Dedifferentiated amniotic fluid mesenchymal stem cell (primary cell): Measurements from ENCODE around the gene MISP.

ENCODE experiments used
- DNase-seq: peaks from one replicate; pipeline ENCODE4 v3.0.0-alpha.2; 2016; ENCODE audit errors: extremely low spot score

The MISP gene

DNA sequence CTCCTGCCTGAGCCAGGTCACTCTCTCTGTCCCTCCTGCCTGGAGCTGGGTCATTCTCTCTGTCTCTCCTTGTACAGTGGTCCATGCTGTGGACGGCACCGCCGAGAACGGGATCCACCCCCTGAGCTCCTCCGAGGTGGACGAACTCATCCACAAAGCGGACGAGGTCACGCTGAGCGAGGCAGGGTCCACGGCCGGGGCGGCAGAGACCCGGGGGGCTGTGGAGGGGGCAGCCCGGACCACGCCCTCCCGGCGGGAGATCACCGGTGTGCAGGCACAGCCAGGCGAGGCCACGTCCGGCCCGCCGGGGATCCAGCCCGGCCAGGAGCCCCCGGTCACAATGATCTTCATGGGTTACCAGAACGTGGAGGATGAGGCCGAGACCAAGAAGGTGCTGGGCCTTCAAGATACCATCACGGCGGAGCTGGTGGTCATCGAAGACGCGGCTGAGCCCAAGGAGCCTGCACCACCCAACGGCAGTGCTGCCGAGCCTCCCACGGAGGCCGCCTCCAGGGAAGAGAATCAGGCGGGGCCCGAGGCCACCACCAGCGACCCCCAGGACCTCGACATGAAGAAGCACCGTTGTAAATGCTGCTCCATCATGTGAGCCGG lies 4.6 kb upstream of the MISP start:
- DNase-seq = no peak

DNA sequence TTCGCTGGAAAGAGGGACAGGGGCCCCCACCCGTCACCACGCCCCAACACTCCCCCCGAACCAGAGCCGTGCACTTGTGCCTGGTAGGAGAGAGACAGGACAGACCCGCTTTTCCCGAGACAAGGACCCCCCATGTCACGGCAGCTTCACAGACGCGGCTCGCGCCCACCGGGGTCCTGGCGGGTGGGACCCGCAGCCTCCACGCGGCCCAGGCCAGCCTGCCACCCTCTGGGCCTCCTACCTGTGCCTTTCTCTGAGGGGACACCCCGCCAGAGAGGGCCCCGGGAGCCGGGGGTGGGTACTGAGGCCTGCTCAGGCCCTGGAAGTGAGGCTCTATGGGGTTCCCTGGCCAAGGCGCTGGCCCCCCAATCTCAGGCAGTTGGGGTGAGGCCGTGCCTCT lies 4.0 kb upstream of the MISP start:
- no peak for DNase-seq

DNA sequence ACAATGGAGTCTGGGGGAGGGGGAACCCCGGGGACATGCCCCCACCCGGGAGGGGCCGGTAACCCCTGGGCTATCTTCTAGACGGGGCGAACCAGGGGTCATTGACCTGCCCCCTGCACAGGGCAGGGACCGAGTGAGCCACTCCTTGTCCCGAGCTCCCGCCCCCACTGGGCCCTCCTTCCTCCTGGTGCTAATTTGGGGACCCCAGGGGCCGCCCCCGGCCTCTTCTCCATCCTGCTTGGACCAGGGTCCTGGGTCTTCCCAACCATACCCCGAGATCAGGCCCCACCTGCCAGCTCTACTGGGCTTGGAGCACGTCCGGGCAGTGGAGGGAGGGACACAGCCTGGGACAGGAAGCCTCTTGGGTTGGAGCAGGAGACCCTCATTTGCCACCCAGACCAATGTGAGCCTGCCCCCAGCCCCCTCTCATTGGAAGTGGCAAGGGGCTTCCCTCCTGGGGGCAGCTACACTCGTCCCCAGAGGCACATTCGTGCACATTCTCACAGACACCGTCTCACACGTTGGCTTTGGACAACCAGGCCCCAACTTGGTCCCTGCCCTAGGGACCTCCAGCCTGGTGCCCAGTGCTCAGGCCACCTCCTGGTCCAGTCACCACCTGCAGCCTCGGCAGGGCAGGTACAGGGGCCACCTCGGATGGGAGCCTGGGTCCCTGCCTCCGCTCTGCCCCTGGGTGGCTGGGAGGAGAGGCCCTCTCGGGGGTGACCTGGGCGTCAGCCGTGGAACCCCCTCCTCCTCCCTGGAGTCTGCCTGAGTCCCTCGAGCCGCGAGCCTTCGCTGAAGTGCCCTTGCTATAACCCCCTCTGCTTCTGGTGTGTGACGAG lies 3.3 kb upstream of the MISP start:
- no peak for DNase-seq

- DNase-seq = no peak
Measured at GRCh38 chr19:748274-748598, 2.7 kb upstream of the MISP start.

DNA sequence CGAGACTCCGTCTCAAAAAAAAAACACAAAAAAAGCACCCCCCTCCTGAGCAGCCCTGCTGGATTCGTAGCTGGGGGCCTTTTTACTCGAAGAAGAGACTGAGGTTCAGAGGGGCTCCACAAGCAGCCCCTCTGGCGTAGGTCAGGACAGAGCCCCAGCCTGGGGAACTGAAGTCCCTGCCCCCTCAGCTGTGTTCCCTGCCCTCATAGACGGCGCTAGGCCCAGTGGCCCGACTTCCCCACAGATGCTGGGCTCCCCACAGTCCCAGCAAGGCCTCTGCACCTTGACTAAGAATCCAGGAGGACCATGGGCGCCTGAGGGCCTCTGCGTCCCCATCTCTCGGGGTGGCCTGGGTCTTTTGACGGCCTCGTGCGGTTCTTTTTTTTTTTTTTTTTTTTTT lies 1.1 kb upstream of the MISP start:
- no peak for DNase-seq

- peak; percentile 50 for DNase-seq
Measured at GRCh38 chr19:751501-752341, 809 bp downstream of the MISP start.

- peak; percentile 74 for DNase-seq
Measured at GRCh38 chr19:752652-753517, 2.0 kb downstream of the MISP start.

GRCh38 chr19:754530-754929 lies 3.6 kb downstream of the MISP start:
- no peak for DNase-seq

GRCh38 chr19:755063-755462 lies 4.2 kb downstream of the MISP start:
- DNase-seq = no peak

DNA sequence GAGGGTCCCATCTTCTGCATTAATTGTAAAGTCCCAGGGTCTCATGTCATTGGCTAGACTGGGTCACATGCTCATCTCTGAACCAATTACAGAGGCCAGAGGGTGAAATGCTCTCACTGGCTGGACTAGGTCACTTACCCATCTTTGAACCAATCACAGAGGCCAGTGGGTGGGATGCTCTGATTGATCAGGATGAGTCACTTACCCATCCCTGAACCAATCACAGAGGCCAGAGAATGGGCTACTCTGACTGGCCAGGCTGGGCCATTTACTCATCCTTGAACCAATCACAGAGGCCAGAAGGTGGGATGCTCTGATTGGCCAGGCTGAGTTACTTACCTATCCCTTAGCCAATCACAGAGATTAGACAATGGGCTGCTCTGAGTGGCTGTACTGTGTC lies 5.3 kb downstream of the MISP start:
- DNase-seq = no peak

DNA sequence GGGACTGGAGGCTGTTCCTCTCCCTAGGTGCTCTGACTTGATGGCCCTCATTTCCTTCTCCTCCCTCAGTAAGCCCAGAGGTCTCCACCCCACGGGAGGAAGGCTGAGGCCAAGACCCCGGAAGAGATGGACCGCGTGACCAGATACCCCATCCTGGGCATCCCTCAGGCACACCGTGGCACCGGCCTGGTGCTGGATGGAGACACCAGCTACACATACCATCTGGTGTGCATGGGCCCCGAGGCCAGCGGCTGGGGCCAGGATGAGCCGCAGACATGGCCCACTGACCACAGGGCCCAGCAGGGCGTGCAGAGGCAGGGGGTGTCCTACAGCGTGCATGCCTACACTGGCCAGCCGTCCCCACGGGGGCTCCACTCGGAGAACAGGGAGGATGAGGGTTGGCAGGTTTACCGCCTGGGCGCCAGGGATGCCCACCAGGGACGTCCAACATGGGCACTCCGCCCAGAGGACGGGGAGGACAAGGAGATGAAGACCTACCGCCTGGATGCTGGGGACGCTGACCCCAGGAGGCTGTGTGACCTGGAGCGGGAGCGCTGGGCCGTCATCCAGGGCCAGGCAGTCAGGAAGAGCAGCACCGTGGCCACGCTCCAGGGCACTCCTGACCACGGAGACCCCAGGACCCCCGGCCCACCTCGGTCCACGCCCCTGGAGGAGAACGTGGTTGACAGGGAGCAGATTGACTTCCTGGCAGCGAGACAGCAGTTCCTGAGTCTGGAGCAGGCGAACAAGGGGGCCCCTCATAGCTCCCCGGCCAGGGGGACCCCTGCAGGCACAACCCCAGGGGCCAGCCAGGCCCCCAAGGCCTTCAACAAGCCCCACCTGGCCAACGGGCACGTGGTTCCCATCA lies 6.1 kb downstream of the MISP start:
- DNase-seq = no peak

- DNase-seq = no peak
Measured at GRCh38 chr19:757811-758668, 7.1 kb downstream of the MISP start.

GRCh38 chr19:763181-763580 lies 12.3 kb downstream of the MISP start:
- DNase-seq = no peak

GRCh38 chr19:763869-764268 lies 13.0 kb downstream of the MISP start:
- DNase-seq = no peak

DNA sequence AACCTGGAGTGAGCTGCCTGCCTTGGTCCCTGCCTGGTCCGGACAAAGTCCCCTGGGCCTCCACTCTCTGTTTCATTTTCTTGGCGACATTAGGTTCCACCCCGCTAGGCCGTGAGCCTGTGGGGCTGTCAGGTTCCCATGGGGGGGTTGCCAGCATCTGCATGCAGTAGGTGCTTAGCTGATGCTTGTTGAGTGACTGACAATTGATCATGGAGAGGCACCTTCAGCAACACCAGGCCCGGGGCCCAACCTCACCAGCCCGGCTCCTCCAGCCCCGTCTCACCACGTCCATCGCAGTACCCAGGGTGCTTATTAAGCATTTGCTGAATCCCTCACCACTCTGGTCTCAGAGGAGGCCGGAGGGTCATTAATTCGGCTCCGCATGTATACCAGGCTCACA lies 13.4 kb downstream of the MISP start:
- DNase-seq = no peak

DNA sequence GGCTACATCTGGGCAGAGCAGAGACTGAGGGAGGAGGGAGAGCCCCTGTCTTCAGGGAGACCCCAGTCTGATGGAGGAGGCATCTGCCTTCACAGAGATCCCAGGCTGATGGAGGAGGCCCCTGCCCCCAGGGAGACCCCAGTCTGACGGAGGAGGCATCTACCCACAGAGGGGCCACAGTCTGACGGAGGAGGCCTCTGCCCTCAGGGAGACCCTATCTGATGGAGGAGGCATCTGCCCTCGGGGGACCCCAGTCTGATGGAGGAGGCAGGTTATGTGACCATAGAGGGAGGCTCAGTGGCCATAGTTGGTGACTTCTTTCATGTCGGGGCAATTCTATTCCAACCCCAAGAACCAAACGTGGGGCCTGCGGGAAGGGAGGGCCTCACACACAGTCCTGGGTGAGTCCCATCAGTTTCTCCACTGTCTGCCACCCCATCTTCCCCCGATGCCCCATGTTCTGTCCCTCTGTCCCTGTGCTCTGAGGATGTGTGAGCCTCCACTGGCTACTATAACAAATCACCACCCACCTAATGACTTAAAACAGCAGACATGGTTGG lies 14.3 kb downstream of the MISP start:
- no peak for DNase-seq

DNA sequence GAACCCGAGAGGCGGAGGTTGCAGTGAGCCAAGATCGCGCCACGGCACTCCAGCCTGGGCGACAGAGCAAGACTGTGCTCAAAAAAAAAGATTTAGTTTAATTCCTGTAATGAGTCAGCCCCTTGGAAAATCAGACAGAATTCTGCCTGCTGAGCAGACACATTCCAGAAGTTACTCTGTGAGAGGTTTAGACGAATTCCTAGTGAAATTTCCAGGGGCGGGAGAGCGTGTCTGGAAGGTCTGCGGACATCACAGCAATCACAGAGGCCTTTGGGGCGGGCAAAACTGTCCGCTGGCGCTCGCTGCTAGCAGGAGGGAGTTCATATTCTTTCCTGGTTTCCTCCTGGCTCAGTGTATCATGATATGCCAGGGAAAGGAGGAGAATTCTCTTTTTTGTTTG lies 17.5 kb downstream of the MISP start:
- peak; percentile 92 for DNase-seq

GRCh38 chr19:769616-770015 lies 18.7 kb downstream of the MISP start:
- no peak for DNase-seq

GRCh38 chr19:771332-771785 lies 20.4 kb downstream of the MISP start:
- no peak for DNase-seq
